Motor neuron (in vitro differentiated cells): Measurements from ENCODE around the gene ANO10. TPM values are rescaled to one million over a fixed set of nuclear protein-coding genes. Genes with fewer than 3 reads are reported as not detected.
"Not testable (repeated sequence)": the region's sequence is repeated elsewhere in the genome, so short reads cannot be mapped to it uniquely, and the experiment has no call there.

Experiments used
- ATAC-seq, 8 experiments: fragments of 200-7000 bp; cut with Tn5 transposase; replicated peaks in 6 of 8; 2 replicates each; pipeline ENCODE4 v1.8.0; 2021; ENCODE audit warnings: mild to moderate bottlenecking in 8 of 8, moderate library complexity in 8 of 8
- H3K27ac ChIP-seq, 2 donors: fragments of 250-450 bp; sonication (Bioruptor Pico); 2 replicates each; pipeline ENCODE4 v1.9.0; 2021; ENCODE audit warnings: antibody characterized with exemption in 2 of 2, mild to moderate bottlenecking in 2 of 2, moderate library complexity in 1 of 2
- H3K4me1 ChIP-seq, 2 donors: fragments of 250-450 bp; sonication (Bioruptor Pico); replicated peaks in 1 of 2; 2 replicates each; pipeline ENCODE4 v1.6.1; 2021; ENCODE audit warnings: antibody characterized with exemption in 2 of 2, mild to moderate bottlenecking in 2 of 2, moderate library complexity in 1 of 2
- H3K4me3 ChIP-seq, 5 donors: fragments of 250-450 bp; sonication (Bioruptor Pico); 2 replicates each; pipeline ENCODE4 v1.9.0; 2021; ENCODE audit warnings: antibody characterized with exemption in 5 of 5, mild to moderate bottlenecking in 5 of 5, moderate library complexity in 4 of 5
- WGBS, 10 experiments: fragments of 450-650 bp; shearing (Covaris generic); methylation state at CpG; one replicate each; pipeline ENCODE4 v1.0.0; 2022; 5-methylcytosine and 5-hydroxymethylcytosine counted together
- in situ Hi-C, 9 experiments: fragments of 400-800 bp; cut with MboI; loops; one replicate each; pipeline ENCODE4 v1.15.0; 2021; ENCODE audit warnings: low sequenced_read_pairs in 9 of 9, low pct_unique_long_range_greater_than_20kb in 2 of 9; ENCODE audit not compliant: unreplicated experiment in 9 of 9
- total RNA-seq, 8 experiments: library from RNA; unstranded; fragments of 300-600 nt; gene quantifications; 2 replicates each; pipeline versions ENCODE4 v1.2.3 to v1.2.4, GENCODE V29; 2022

Gene ANO10
- total RNA-seq, 8 experiments from 2014 or later = 17.4 to 42.7 (median 28.9) TPM

DNA sequence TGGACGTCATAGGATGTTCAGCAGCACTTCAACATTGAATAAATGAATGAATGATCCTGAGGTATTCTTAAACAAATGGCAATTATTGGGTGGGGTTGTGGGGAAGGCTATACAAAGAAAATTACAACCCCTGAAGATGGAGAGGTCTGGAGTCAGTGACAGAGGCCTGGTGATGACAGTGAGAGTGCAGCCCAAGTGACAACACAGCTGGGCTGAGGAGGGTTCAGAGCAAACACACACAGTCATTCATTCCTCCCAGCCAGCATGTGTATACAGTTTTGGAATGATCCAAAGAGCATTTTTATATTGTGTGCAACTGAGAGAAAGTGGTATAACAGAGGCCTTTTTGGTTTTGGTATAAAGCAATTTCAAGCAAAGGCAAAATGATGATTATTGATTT, 148.1 kb downstream of the ANO10 start:
- Histone ChIP-seq H3K4me3 (no peak overlapping the region), H3K27ac (no peak overlapping the region), H3K4me1 (peaks cover 0 to 3% of the 10 kb centered on the region in 2 donors)
- in situ Hi-C loops = no loop called here
- WGBS, 10 experiments = 20 to 60% (median 33%) methylated on average over 1 of the region's 1 CpG; no CpG with 5 or more reads in 5 of the 10 experiments
- peak in 4 of 8 experiments; percentile 32 to 95 (median 44) for ATAC-seq

DNA sequence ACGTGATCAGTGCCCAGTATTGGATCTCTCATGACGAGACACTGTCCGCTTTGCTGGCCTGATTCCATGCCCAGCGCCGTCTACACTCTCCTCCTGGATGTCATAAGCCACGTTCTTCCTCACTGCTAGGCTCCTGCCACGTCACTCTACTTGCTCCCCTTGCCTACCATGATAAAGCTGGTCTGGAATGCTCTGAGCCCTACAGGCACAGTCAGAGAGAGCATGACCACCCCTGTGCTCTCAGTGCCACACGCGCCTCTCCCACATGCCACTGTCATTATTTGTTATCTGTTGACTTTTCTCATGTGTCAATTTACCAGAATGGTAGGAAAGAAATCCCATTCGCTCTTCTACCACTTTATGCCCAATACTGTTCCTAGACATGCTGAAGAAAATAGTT, 148.6 kb downstream of the ANO10 start:
- 66 to 97% (median 85%) methylated on average over 1 to 10 of the region's 10 CpGs; no CpG with 5 or more reads in 2 of the 10 experiments for WGBS, 10 experiments
- in situ Hi-C loops = no loop called here
- Histone ChIP-seq H3K27ac (no peak overlapping the region), H3K4me3 (no peak overlapping the region), H3K4me1 (no peaks in the 10 kb centered on the region)
- peak in 2 of 8 experiments; percentile 41 to 82 for ATAC-seq

DNA sequence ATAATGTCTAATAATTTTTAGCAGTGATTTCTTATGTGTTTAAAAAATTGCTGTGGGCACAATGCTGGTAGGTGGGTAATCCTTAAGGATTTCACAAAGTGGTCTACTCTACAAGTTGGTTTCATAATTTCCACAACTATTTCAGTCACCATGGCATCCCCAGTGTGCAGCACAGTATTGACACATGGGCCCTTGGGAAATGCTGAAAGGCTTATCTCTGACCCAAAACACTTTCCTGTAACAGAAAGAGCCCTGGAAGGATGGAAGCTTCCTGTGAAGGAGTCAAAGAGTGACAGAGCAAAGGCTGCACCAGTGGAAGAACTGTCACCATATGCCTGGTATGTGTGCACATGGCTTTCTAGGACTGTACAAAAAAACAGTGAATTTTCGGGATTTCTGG, 153.7 kb downstream of the ANO10 start:
- in situ Hi-C loops = no loop called here
- no peak overlapping the region for H3K4me3 ChIP-seq
- no peak overlapping the region for H3K27ac ChIP-seq
- no peaks in the 10 kb centered on the region for H3K4me1 ChIP-seq
- peak in 1 of 8 experiments; percentile 51 for ATAC-seq
- 33 to 86% (median 59%) methylated on average over 1 of the region's 1 CpG; no CpG with 5 or more reads in 4 of the 10 experiments for WGBS, 10 experiments

DNA sequence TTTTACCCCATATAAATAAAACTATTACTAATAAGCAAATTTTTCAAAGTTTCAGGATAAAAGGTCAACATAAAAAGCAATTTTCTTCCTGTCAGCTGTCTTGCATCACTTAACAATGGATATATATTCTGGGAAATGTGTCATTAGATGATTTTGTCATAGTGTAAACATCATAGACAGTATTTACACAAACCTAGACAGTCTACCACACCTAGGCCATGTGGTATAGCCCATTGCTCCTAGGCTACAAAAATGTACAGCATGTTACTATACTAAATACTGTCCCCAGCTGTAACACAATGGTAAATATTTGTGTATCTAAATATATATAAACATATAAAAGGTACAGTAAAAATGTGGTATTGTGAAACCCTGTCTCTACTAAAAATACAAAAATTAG, 156.7 kb downstream of the ANO10 start:
- no peaks in the 10 kb centered on the region for H3K4me1 ChIP-seq
- H3K27ac ChIP-seq = no peak overlapping the region
- in situ Hi-C loops = no loop called here
- no peak overlapping the region for H3K4me3 ChIP-seq
- ATAC-seq = peak in 1 of 8 experiments; percentile 57

DNA sequence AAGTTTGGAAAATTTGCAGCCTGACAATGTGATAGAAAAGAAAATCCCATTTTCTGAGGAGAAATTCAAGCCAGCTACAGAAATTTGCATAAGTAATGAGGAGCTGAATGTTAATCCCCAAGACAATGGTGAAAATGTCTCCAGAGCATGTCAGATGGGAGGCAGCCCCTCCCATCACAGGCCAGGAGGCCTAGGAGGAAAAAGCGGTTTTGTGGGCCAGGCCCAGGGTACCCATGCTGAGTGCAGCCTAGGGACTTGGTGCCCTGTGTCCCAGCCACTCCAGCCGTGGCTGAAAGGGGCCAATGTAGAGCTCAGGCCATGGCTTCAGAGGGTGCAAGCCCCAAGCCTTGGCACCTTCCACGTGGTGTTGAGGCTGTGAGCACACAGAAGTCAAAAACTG, 159.2 kb downstream of the ANO10 start:
- H3K4me1 ChIP-seq, H3K27ac ChIP-seq, ATAC-seq, in situ Hi-C loops, H3K4me3 ChIP-seq: not testable (repeated sequence)
- WGBS, 10 experiments = 86 to 100% methylated on average over 1 to 2 of the region's 3 CpGs; no CpG with 5 or more reads in 8 of the 10 experiments

DNA sequence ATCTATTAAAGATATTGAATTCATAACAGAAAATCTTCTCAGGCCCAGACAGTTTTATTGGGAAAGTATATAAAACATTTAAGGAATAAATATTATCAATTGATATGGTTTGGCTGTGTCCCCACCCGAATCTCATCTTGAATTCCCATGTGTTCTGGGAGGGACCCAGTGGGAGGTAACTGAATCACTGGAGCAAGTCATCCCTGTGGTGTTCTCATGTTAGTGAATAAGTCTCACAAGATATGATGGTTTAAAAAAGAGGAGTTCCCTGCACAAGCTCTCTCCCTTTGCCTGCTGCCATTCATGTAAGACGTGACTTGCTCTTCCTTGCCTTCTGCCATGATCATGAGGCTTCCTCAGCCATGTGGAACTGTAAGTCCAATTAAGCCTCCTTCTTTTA, 160.5 kb downstream of the ANO10 start:
- no peaks in the 10 kb centered on the region for H3K4me1 ChIP-seq
- in situ Hi-C loops = no loop called here
- peak in 2 of 8 experiments; percentile 64 to 78 for ATAC-seq
- WGBS, 10 experiments = 60 to 100% (median 82%) methylated on average over 1 to 2 of the region's 2 CpGs; no CpG with 5 or more reads in 1 of the 10 experiments
- no peak overlapping the region for H3K27ac ChIP-seq
- no peak overlapping the region for H3K4me3 ChIP-seq

DNA sequence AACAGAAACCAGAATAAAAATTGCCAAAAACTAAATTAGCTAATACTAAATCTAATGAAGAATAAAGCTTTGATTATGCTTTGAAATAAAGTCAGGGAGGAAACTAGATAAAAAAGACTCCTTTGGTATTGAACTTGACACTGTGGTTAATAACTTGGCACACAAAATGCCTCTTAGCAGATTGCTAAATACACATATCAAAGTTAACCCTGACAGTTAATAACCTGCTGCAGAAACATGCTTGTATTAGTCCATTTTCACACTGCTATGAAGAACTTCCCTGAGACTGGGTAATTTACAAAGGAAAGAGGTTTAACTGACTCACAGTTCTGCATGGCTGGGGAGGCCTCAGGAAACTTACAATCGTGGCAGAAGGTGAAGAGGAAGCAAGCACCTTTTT, 164.8 kb downstream of the ANO10 start:
- H3K27ac ChIP-seq, in situ Hi-C loops, H3K4me1 ChIP-seq, ATAC-seq, H3K4me3 ChIP-seq: not testable (repeated sequence)
- WGBS, 10 experiments = 67 to 92% (median 83%) methylated on average over 1 of the region's 1 CpG; no CpG with 5 or more reads in 5 of the 10 experiments

DNA sequence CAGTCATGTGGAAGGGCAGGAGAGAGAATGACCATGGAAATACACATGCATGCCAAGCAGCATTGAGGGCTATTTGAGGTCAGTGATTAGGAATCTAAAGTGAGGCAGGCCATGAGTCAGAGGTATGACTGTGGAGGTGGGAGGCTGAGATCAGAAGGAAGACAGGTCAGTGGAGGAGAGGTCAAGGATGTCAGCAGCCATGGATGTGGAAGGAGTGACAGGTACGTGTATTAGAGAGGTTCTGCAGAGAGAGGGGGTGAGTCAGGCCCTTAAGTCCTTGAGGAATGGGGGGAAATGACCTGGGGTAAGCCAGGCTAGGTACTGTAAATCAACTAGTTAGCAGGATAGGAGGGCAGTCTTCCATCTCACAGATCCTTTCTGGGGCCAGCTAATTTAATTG, 166.6 kb downstream of the ANO10 start:
- no peak overlapping the region for H3K4me3 ChIP-seq
- whole genome bisulfite sequencing, 10 experiments = 17 to 89% (median 67%) methylated on average over 1 of the region's 1 CpG; no CpG with 5 or more reads in 7 of the 10 experiments
- in situ Hi-C loops = no loop called here
- H3K4me1 ChIP-seq = no peaks in the 10 kb centered on the region
- ATAC-seq = peak in 6 of 8 experiments; percentile 30 to 94 (median 45)
- no peak overlapping the region for H3K27ac ChIP-seq

DNA sequence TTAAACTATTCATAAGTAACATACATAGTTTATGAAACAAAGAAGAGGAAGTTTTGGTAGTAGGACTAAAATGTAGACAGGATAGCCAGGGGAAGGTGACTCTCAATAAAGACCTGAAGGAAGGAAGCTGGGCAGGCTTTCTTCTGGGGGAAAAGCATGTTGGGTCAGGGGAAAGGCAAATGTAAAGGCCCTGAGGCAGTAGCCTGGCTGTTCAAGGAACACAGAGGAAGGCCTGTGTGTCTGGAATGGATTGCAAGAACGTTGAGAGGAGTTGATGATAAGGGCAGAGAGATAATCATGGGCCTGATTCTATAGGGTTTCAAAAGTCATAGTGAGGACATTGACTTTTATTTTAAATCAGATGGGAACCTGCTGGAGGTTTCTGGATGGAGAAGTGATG, 167.8 kb downstream of the ANO10 start:
- in situ Hi-C loops = no loop called here
- 40 to 100% (median 80%) methylated on average over 1 of the region's 1 CpG; no CpG with 5 or more reads in 3 of the 10 experiments for WGBS, 10 experiments
- no peaks in the 10 kb centered on the region for H3K4me1 ChIP-seq
- H3K4me3 ChIP-seq = no peak overlapping the region
- ATAC-seq = no peak
- H3K27ac ChIP-seq = no peak overlapping the region

DNA sequence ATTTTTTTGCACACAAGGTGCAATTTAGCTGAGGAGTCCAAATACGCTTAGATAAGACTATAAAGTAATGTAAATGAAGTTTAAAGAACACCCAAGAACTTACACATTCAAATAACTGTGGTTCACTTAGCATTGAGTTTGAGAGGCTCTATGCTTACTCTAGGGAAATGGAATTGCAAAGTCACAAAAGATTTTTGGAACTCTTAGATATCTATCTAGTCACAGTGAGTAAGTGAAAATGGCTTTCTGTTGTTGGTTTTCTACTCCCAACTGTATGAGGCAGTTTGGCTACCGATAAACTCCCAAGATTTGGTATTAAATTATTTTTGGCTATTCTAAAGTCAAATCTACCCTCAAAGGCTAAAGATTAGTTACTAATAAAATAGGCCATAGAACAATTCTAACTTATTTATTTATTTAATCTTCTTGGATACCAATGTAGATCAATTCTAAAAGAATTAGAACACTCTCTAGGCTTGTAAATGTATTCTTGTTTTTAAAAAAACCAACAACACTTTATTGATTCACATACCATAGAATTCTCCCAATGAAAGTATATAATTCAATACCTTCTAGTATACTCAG, 170.0 kb downstream of the ANO10 start:
- ATAC-seq = peak in 1 of 8 experiments; percentile 40
- Histone ChIP-seq H3K4me3 (no peak overlapping the region), H3K4me1 (no peaks in the 10 kb centered on the region), H3K27ac (no peak overlapping the region)
- in situ Hi-C loops = no loop called here
- 54 to 100% (median 100%) methylated on average over 1 to 2 of the region's 2 CpGs; no CpG with 5 or more reads in 2 of the 10 experiments for WGBS, 10 experiments

DNA sequence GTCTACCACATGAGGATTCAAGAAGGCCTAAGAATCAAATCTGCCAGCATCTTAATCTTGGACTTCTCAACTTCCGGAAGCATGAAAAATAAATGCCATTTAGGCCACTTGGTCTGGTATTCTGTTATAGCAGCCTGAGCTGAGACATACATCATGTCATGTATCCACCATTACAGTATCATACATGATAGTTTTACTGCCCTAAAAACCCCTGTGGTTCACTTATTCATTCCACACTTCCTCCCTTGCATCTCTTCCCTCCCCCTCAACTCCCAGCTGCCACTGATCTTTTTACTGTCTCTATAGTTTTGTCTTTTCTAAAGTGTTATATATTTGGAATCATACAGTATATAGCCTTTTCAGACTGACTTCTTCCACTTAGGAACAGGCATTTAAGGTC, 173.7 kb downstream of the ANO10 start:
- no peak overlapping the region for H3K27ac ChIP-seq
- in situ Hi-C loops = no loop called here
- no peak overlapping the region for H3K4me3 ChIP-seq
- 83 to 100% (median 100%) methylated on average over 1 of the region's 1 CpG; no CpG with 5 or more reads in 3 of the 10 experiments for WGBS, 10 experiments
- ATAC-seq = no peak
- H3K4me1 ChIP-seq = no peaks in the 10 kb centered on the region

DNA sequence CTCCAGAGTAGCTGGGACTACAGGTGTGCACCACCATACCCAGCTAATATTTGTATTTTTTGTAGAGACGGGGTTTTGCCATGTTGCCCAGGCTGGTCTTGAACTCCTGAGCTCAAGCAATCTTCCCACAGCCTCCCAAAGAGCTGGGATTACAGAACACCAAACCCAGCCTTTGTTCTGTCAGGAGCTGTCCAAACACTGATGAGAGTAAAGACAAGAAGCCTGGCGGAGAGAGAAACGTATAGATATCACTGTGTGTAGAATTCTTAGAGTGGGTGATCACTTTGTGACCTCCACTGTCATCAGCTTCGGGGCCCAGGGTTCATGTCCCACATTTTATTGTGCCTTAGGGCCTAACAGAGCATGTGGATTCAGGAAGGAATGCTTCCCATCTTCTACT, 176.0 kb downstream of the ANO10 start:
- Histone ChIP-seq H3K4me1 (no peaks in the 10 kb centered on the region), H3K27ac (no peak overlapping the region), H3K4me3 (no peak overlapping the region)
- no peak for ATAC-seq
- in situ Hi-C loops = no loop called here
- WGBS, 10 experiments = 0 to 88% (median 54%) methylated on average over 1 to 2 of the region's 4 CpGs; no CpG with 5 or more reads in 4 of the 10 experiments

DNA sequence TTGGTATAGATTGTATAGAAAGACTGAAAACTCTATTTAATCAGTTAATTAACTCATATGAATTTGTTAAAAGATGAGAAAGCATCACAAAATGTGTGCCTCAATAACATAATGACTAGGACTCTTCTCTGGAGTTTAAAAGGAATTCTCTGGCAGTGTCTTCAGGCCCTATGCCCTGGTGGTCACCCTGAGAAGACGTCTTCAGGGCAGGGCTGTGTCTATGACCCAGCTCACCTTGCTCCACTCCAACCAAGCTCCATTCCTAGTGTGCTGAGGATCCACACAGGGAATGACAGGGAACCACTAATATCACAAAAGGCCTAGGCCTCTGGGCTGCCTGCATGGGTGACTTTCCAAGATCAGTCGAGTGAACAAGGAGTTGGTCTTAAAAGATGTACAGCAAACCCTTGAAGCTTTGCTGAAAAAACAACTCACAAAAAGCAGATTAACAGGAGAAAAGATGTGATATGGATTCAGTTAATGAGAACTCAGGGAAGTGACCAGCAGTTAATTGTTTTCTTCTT, 178.9 kb downstream of the ANO10 start:
- 86 to 100% (median 100%) methylated on average over 1 to 2 of the region's 2 CpGs; no CpG with 5 or more reads in 7 of the 10 experiments for WGBS, 10 experiments
- H3K4me1 ChIP-seq = no peaks in the 10 kb centered on the region
- in situ Hi-C loops = no loop called here
- no peak overlapping the region for H3K27ac ChIP-seq
- H3K4me3 ChIP-seq = no peak overlapping the region
- no peak for ATAC-seq
